ENCODE data around the gene KCNH2. TPM values are rescaled to one million over a fixed set of nuclear protein-coding genes. Genes with fewer than 3 reads are reported as not detected.

Gene KCNH2
- total RNA-seq, 1 donor from 2014 or later, result 2.1 TPM

DNA sequence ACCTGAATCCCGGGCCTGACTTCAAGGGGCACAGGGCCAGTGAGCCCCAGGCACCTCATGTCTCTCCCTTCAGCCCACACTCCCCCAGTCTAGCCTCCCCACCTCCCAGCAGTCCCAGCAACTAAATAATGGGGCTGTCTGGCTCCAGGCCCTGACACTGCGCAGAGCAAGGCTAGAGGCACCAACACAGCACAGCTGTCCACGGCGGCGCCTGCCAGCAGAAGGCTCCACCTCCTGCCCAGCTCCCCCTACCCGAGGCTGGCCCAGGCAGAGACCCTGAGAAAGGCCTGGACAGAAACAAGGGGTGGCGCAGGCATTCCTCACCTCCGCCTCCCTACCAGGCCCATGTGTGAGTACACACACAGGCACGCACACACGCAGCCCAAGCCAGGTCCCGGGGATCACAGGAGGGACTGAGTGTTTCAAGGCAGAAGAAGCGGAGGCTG is 6.1 kb downstream of the KCNH2 start:
- Histone ChIP-seq H3K27me3 (ENCODE audit: control insufficient read depth, insufficient read depth, low read length) (peaks cover 82% of the 10 kb centered on the region), H3K4me3 (ENCODE audit: low read depth, low read length) (no peak overlapping the region), H3K36me3 (ENCODE audit: control insufficient read depth, insufficient read depth, low read length) (no peaks in the 10 kb centered on the region)
- DNase-seq (ENCODE audit: low read depth), result no peak
- TF ChIP-seq, protein P1, sequence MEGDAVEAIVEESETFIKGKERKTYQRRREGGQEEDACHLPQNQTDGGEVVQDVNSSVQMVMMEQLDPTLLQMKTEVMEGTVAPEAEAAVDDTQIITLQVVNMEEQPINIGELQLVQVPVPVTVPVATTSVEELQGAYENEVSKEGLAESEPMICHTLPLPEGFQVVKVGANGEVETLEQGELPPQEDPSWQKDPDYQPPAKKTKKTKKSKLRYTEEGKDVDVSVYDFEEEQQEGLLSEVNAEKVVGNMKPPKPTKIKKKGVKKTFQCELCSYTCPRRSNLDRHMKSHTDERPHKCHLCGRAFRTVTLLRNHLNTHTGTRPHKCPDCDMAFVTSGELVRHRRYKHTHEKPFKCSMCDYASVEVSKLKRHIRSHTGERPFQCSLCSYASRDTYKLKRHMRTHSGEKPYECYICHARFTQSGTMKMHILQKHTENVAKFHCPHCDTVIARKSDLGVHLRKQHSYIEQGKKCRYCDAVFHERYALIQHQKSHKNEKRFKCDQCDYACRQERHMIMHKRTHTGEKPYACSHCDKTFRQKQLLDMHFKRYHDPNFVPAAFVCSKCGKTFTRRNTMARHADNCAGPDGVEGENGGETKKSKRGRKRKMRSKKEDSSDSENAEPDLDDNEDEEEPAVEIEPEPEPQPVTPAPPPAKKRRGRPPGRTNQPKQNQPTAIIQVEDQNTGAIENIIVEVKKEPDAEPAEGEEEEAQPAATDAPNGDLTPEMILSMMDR (IDR thresholded peaks at IDR 0.05; ENCODE audit: insufficient read depth, low read length, poor library complexity, severe bottlenecking), result no peak

DNA sequence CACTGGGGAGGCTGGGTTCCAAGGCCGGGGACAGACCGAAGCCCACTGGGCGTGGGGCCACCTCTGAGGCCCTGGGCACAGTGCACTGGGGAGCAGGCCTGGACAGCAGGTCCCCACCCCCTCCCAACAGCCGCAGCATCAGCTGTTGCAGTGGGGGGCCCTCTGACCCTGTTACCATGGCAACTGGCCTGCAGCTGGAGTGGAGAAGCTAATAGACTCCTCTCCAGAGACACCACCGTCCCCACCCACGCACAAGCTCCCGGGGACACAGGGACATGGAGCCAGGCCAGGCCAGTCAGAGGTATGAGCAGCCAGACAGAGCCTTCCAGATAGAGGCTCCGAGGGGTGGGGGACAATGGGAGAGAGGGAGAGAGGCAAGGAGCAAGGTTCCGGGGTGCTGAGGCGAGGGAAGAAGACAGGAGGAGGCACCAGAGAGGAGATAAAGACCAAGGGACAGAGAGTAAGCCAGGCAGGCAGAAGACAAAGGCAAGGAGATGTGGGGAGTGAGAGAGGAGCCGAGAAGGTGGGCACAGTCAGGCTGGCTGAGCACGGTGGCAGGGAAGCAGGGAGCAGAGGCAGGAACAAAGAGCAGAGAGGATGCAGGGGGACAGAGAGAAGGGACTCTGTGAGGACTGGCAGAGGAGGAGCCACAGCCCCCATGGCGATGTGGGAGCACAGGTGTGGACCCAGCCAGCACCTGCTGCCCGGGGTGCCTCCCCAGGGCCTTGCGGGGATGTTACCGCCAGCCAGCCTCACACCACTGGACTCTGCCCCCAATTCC is 6.7 kb downstream of the KCNH2 start:
- Histone ChIP-seq H3K36me3 (ENCODE audit: control insufficient read depth, insufficient read depth, low read length) (no peaks in the 10 kb centered on the region), H3K27me3 (ENCODE audit: control insufficient read depth, insufficient read depth, low read length) (peaks cover 75% of the 10 kb centered on the region), H3K4me3 (ENCODE audit: low read depth, low read length) (no peak overlapping the region)
- DNase-seq (ENCODE audit: low read depth), result no peak
- TF ChIP-seq, protein P1 (IDR thresholded peaks at IDR 0.05; ENCODE audit: insufficient read depth, low read length, poor library complexity, severe bottlenecking), result no peak

DNA sequence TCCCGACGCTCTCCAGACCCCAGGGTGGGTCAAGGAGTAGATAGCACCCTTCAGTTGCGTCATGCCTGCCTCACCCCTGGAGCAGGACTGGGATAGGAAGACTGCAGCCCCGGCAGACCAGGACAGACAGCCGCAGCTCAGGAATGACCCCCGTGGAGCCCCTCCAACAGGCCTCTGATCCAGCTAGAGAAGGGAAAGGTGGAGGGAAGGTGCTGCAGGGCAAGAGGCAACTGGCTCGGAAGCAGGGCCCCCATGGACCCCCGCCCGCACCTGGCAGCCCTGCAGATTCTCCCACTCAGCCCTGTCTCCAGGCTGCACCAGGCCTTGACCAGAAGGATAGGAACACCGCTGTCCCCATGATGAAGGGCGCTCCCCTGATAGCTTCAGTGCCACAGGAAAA is 7.7 kb downstream of the KCNH2 start:
- no peak overlapping the region for H3K4me3 ChIP-seq (ENCODE audit: low read depth, low read length)
- no peaks in the 10 kb centered on the region for H3K36me3 ChIP-seq (ENCODE audit: control insufficient read depth, insufficient read depth, low read length)
- no peak for DNase-seq (ENCODE audit: low read depth)
- TF ChIP-seq, protein P1 (IDR thresholded peaks at IDR 0.05; ENCODE audit: insufficient read depth, low read length, poor library complexity, severe bottlenecking), result no peak
- peaks cover 69% of the 10 kb centered on the region for H3K27me3 ChIP-seq (ENCODE audit: control insufficient read depth, insufficient read depth, low read length)

DNA sequence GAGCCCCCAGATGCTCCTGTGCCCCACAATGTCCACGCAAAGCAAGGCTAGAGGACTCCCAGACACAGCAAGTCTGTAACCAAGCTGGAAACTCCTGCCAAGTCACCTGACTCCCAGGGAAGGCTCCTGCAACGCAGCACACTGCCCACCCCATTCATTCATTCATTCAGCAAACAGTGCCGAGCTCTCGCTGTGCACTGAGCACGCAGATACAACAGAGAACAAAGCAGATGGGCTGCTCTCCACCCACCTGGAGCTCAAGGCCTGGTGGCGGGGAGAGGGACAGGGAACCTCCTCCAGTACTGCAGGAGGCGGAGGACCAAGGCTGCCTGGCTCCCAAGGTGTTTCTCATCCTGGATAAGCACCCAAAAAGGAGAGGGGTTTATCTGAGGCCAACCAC is 8.6 kb downstream of the KCNH2 start:
- H3K36me3 ChIP-seq (ENCODE audit: control insufficient read depth, insufficient read depth, low read length), result no peaks in the 10 kb centered on the region
- TF ChIP-seq, protein P1 (IDR thresholded peaks at IDR 0.05; ENCODE audit: insufficient read depth, low read length, poor library complexity, severe bottlenecking), result no peak
- H3K27me3 ChIP-seq (ENCODE audit: control insufficient read depth, insufficient read depth, low read length), result peaks cover 69% of the 10 kb centered on the region
- no peak for DNase-seq (ENCODE audit: low read depth)
- H3K4me3 ChIP-seq (ENCODE audit: low read depth, low read length), result no peak overlapping the region

DNA sequence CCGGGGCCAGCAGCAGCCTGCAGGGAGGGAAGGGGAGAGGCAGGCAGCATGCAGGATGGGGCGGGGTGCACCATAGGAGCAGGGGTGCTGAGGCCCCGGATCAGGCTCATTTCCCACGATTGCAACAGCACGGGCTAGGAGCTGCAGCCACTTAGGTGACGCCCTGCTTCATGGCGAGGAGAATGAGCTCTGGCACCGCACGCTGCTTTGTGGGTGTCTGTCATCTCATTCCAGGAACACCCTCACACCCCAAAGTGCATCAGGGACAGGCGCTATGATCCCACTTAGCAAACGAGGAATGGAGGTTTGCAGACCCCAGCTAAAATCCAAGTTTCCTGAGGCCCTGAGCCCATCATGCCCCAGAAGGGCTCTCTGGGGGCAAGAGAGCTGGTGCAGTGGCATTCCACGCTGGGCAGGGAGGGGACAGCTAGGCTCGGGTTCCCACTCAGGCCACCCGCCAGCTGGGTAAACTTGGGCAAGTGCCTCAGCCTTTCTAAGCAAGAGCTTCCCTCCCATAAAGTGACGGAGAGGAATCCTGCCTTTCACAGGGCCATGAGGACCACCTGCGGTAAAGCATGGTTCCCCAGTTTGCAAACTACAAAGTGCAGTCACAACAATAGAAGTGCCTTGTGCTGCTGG is 9.3 kb downstream of the KCNH2 start:
- TF ChIP-seq, protein P1 (IDR thresholded peaks at IDR 0.05; ENCODE audit: insufficient read depth, low read length, poor library complexity, severe bottlenecking), result no peak
- H3K36me3 ChIP-seq (ENCODE audit: control insufficient read depth, insufficient read depth, low read length), result no peaks in the 10 kb centered on the region
- peaks cover 69% of the 10 kb centered on the region for H3K27me3 ChIP-seq (ENCODE audit: control insufficient read depth, insufficient read depth, low read length)
- H3K4me3 ChIP-seq (ENCODE audit: low read depth, low read length), result no peak overlapping the region
- DNase-seq (ENCODE audit: low read depth), result no peak

Data from kidney epithelial cell (primary cell).